Gastrocnemius medialis (tissue), 4 donors: ENCODE results near the gene PADI6. TPM values are rescaled to one million over a fixed set of nuclear protein-coding genes. Genes with fewer than 3 reads are reported as not detected.

Experiments used
- ATAC-seq, 2 donors: fragments of 150-250 bp; one replicate each; pipeline ENCODE4 v1.9.1; 2016
- DNase-seq, 2 donors: peaks; one replicate each; pipeline ENCODE4 v3.0.0-alpha.2; 2019
- H3K27ac ChIP-seq, 4 donors: fragments of 200-600 bp; sonication (generic); 1 replicate in 1 of 4; 2 replicates in 3 of 4; pipeline ENCODE4 v1.5.1; 2016 to 2018; ENCODE audit warnings: mild to moderate bottlenecking in 2 of 4, moderate library complexity in 1 of 4
- H3K27me3 ChIP-seq, 3 donors: fragments of 200-600 bp; sonication (generic) in 2 of 3; 1 replicate in 1 of 3; 2 replicates in 2 of 3; pipeline versions ENCODE4 v1.5.1 to v1.6.0; 2016 to 2019; ENCODE audit warnings: mild to moderate bottlenecking in 1 of 3, moderate library complexity in 1 of 3
- H3K36me3 ChIP-seq, 2 donors: fragments of 200-600 bp; sonication (generic) in 1 of 2; one replicate each; pipeline ENCODE4 v1.5.1; 2017 to 2018
- H3K4me1 ChIP-seq, 2 donors: fragments of 200-600 bp; sonication (generic) in 1 of 2; one replicate each; pipeline ENCODE4 v1.5.1; 2016 to 2017; ENCODE audit warnings: mild to moderate bottlenecking in 2 of 2
- H3K4me3 ChIP-seq, 4 donors: fragments of 200-600 bp; sonication (generic) in 3 of 4; 1 replicate in 1 of 4; 2 replicates in 3 of 4; pipeline ENCODE4 v1.5.1; 2016 to 2019; ENCODE audit warnings: mild to moderate bottlenecking in 2 of 4
- H3K9me3 ChIP-seq, 3 donors: fragments of 200-600 bp; sonication (generic) in 2 of 3; 1 replicate in 1 of 3; 2 replicates in 2 of 3; pipeline ENCODE4 v1.5.1; 2016 to 2019
- CTCF ChIP-seq, 5 experiments: fragments of 450-650 bp in 3 of 5; fragments of 200-600 bp in 2 of 5; sonication (generic) in 2 of 5; IDR thresholded peaks in 4 of 5; conservative IDR thresholded peaks in 1 of 5; 1 replicate in 4 of 5; 2 replicates in 1 of 5; pipeline ENCODE4 v1.5.1; 2016 to 2019; ENCODE audit warnings: antibody characterized with exemption in 5 of 5, mild to moderate bottlenecking in 3 of 5, moderate library complexity in 3 of 5
- POLR2A ChIP-seq, 2 donors: fragments of 450-650 bp; IDR thresholded peaks; one replicate each; pipeline ENCODE4 v1.6.1; 2017; ENCODE audit warnings: antibody characterized with exemption in 2 of 2, mild to moderate bottlenecking in 2 of 2, moderate library complexity in 2 of 2
- in situ Hi-C, 4 donors: fragments of 200-750 bp; cut with MboI; loops; one replicate each; pipeline versions ENCODE4 v1.15.0 to v1.8.0; 2017; ENCODE audit warnings: low sequenced_read_pairs in 4 of 4
- intact Hi-C: fragments of 100-400 bp; cut with DNase I; formaldehyde crosslinking; loops from one replicate; pipeline ENCODE4 v1.15.1; 2023; ENCODE audit warnings: low total_unique reads
- total RNA-seq, 4 donors: library from RNA; depleted of rRNA; stranded (reverse); fragments of >200 nt; gene quantifications; one replicate each; pipeline versions ENCODE4 v1.1.0 to v1.2.3, GENCODE V29; 2016

Gene PADI6
- total RNA-seq, 4 donors from 2014 or later: not detected

GRCh38 chr1:17437580-17438317 lies 65.8 kb downstream of the PADI6 start:
- no peak for DNase-seq
- ATAC-seq: peak; percentile 65 to 67

DNA sequence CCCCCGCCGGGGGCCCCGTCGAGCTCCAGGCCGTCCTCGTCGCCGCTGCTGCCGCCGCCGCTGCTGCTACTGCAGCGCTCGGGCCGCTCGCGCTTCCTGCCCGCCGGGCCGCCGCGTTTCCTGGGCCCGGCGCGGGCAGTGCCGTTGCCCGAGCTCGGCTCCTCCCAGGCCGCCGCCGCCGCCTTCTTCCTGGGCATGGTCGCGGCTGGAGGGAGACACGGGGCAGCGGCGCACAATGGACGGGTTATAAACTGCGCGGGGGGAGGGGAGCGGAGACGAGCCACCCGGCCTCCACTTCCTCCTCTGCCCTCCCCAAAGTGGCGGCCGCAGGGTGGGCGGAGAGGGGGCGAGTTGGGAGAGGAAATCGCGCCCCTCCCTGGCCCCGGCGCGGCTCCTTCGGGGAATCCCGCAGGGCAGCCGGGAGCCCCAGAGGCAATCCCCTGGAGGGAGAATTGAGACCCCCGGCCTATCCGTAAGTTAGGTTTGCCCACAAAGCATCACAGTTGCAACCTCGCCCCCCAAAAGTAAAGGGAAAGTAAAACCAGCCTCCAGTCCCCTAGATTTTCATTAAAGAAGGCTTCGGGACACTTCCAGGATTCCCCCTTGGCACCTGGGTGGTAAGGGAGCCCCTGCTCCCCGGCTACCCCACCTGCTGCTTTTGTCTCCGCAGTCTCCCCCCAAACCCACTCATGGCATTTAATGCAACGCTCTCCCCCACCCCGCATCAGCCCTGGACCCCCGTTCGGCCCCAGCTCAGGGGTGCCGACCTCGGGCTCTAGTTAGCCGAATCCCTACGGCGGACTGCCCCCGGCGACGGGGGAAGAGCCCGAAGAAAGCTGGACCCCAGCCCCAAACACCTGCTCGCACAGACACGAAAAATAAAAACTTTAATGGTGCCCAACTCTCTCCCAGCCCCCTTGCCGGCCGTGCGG lies 66.6 kb downstream of the PADI6 start:
- in situ Hi-C loops: no loop called here
- Histone ChIP-seq H3K36me3 (no peaks in the 10 kb centered on the region), H3K9me3 (no peaks in the 10 kb centered on the region), H3K4me3 (peak overlapping the region; percentile 77 to 99 (median 80)), H3K27me3 (no peaks in the 10 kb centered on the region), H3K27ac (peak overlapping the region; percentile 79 to 89 (median 83)), H3K4me1 (peaks cover 24 to 32% of the 10 kb centered on the region in 2 donors)
- DNase-seq: peak; percentile 38
- no peak for TF ChIP-seq CTCF (IDR thresholded peaks at IDR 0.05 in 4 of 5, conservative IDR thresholded peaks at IDR 0.05 in 1 of 5)
- TF ChIP-seq POLR2A (IDR thresholded peaks at IDR 0.05): no peak
- intact Hi-C loops: loop anchor here (1.0 to 10.0 kb wide), 4 partner anchors 18 to 384 kb away; partner anchors contain the start of gene SDHB
- ATAC-seq: peak; percentile 31

More at GRCh38 chr1:17437580-17438317, 65.8 kb downstream of the PADI6 start:
- TF ChIP-seq CTCF (IDR thresholded peaks at IDR 0.05 in 4 of 5, conservative IDR thresholded peaks at IDR 0.05 in 1 of 5): no peak
- peak; percentile 30 to 55 for TF ChIP-seq POLR2A (IDR thresholded peaks at IDR 0.05)
- H3K27ac ChIP-seq: peak overlapping the region; percentile 79 to 89 (median 83)
- H3K4me3 ChIP-seq: peak overlapping the region; percentile 77 to 99 (median 80)
- H3K4me1 ChIP-seq: peaks cover 24 to 32% of the 10 kb centered on the region in 2 donors
- in situ Hi-C loops: no loop called here
- intact Hi-C loops: loop anchor here (2.0 to 10.0 kb wide), 3 partner anchors 187 to 383 kb away; partner anchors contain the start of gene SDHB
- H3K27me3 ChIP-seq: no peaks in the 10 kb centered on the region
- H3K36me3 ChIP-seq: no peaks in the 10 kb centered on the region
- H3K9me3 ChIP-seq: no peaks in the 10 kb centered on the region

- TF ChIP-seq CTCF (IDR thresholded peaks at IDR 0.05 in 4 of 5, conservative IDR thresholded peaks at IDR 0.05 in 1 of 5) (peak in 1 of 5 experiments; percentile 19), POLR2A (IDR thresholded peaks at IDR 0.05) (peak; percentile 20 to 58)
These were observed 67.5 kb downstream of the PADI6 start, which contains the start of gene RCC2 for GRCh38 chr1:17439250-17440073. RCC2 (minus strand) TSS chr1:17439677; CDS start chr1:17438514, 1,163 bp downstream.

More at GRCh38 chr1:17439250-17440073, 67.5 kb downstream of the PADI6 start, which contains the start of gene RCC2:
- Histone ChIP-seq H3K27ac (peak within 1 kb of the TSS; percentile 79 to 89 (median 83)), H3K9me3 (no peaks in the 10 kb centered on the region), H3K27me3 (no peaks in the 10 kb centered on the region), H3K4me1 (peaks cover 24 to 32% of the 10 kb centered on the region in 2 donors), H3K36me3 (no peaks in the 10 kb centered on the region), H3K4me3 (peak within 1 kb of the TSS; percentile 77 to 99 (median 80))
- ATAC-seq (peak; percentile 69 to 73), DNase-seq (peak; percentile 10 to 43)
- in situ Hi-C loops (no loop called here), intact Hi-C loops (loop anchor here (1.0 to 10.0 kb wide), 4 partner anchors 19 to 385 kb away; partner anchors contain the start of gene SDHB)
